HepG2 (cell line): ENCODE data around the gene CAMK2A. TPM values are rescaled to one million over a fixed set of nuclear protein-coding genes. Genes with fewer than 3 reads are reported as not detected.

Source experiments
- ATAC-seq: fragments of 200-7000 bp; cut with Tn5 transposase; 3 replicates; pipeline ENCODE4 v1.9.1; 2020; ENCODE audit warnings: mild to moderate bottlenecking, moderate library complexity
- BruUV-seq: library from RNA; stranded (reverse); fragments of 400-500 nt; replicated peaks from 2 replicates; lab custom pipeline; 2021; lab: Mats Ljungman, UMichigan
- CTCF ChIA-PET: fragments of 300-600 bp; formaldehyde crosslinking; extraction: SDS; loops from one replicate; lab custom pipeline; 2021; ENCODE audit warnings: low total read pairs, inconsistent platforms, low intra/inter-chr PET ratio; lab: Yijun Ruan, JAX
- POLR2A ChIA-PET: fragments of 350-600 bp; sonication (Branson Sonifier 250); formaldehyde crosslinking; loops from one replicate; lab custom pipeline; 2020; ENCODE audit warnings: antibody characterized with exemption, inconsistent platforms; lab: Yijun Ruan, JAX
- DNase-seq: peaks from one replicate; pipeline ENCODE4 v3.0.0-alpha.2; 2015; ENCODE audit warnings: low spot score
- FAIRE-seq: peaks from 3 replicates; lab custom pipeline; 2011; peaks lifted over from hg19 to GRCh38; lab: Jason Lieb, UNC
- H2AFZ ChIP-seq: one replicate; pipeline ENCODE4 v1.6.1; 2011; ENCODE audit warnings: low read length, inconsistent platforms
- H3K27ac ChIP-seq: fragments of 300-600 bp; 3 replicates; pipeline ENCODE4 v1.8.0; 2011; ENCODE audit warnings: mixed run types, mild to moderate bottlenecking, mixed read lengths, low read length, inconsistent platforms; ENCODE audit not compliant: insufficient read depth; ENCODE audit errors: extremely low read length
- H3K27me3 ChIP-seq, 2 experiments: fragments of 200-600 bp in 1 of 2; 2 replicates in 1 of 2; 3 replicates in 1 of 2; pipeline versions ENCODE4 v1.6.0 to v1.8.0; 2011; ENCODE audit warnings: low read length in 2 of 2, mild to moderate bottlenecking in 2 of 2, moderate library complexity in 2 of 2, inconsistent platforms in 1 of 2; ENCODE audit not compliant: insufficient read depth in 2 of 2, control insufficient read depth in 1 of 2
- H3K36me3 ChIP-seq, 2 experiments: fragments of 200-600 bp in 1 of 2; replicated peaks in 1 of 2; 2 replicates in 1 of 2; 3 replicates in 1 of 2; pipeline versions ENCODE4 v1.5.1 to v1.8.0; 2011; ENCODE audit warnings: low read length in 2 of 2, inconsistent platforms in 1 of 2; ENCODE audit not compliant: insufficient read depth in 2 of 2, control insufficient read depth in 1 of 2
- H3K4me1 ChIP-seq: 2 replicates; pipeline ENCODE4 v1.5.1; 2012; ENCODE audit warnings: low read length, inconsistent platforms; ENCODE audit not compliant: insufficient read depth
- H3K4me2 ChIP-seq: 2 replicates; pipeline ENCODE4 v1.6.0; 2011; ENCODE audit warnings: low read depth, low read length, inconsistent platforms
- H3K4me3 ChIP-seq, 3 experiments: fragments of 200-600 bp in 1 of 3; sonication (generic), shearing (Covaris generic) in 1 of 3; replicated peaks in 1 of 3; 2 replicates each; pipeline ENCODE4 v1.5.1; 2011 to 2016; ENCODE audit warnings: low read length in 3 of 3, inconsistent platforms in 2 of 3, low read depth in 2 of 3, mild to moderate bottlenecking in 2 of 3, control low read depth in 1 of 3, mixed read lengths in 1 of 3; ENCODE audit not compliant: insufficient read depth in 1 of 3
- H3K79me2 ChIP-seq: one replicate; pipeline ENCODE4 v1.6.1; 2011; ENCODE audit warnings: low read length, inconsistent platforms; ENCODE audit not compliant: insufficient read depth
- H3K9ac ChIP-seq: 2 replicates; pipeline ENCODE4 v1.6.0; 2011; ENCODE audit warnings: mild to moderate bottlenecking, low read depth, low read length, inconsistent platforms; ENCODE audit not compliant: insufficient read depth
- H3K9me3 ChIP-seq: 2 replicates; pipeline ENCODE4 v1.5.1; 2012; ENCODE audit warnings: mild to moderate bottlenecking, low read length
- H4K20me1 ChIP-seq: 2 replicates; pipeline ENCODE4 v1.6.0; 2011; ENCODE audit warnings: inconsistent platforms, mild to moderate bottlenecking, low read length, moderate library complexity; ENCODE audit not compliant: insufficient read depth
- ATF3 ChIP-seq: sonication (generic); formaldehyde crosslinking; IDR thresholded peaks from 2 replicates; pipeline ENCODE4 v1.4.0; 2020; ENCODE audit warnings: missing genetic modification reagents
- ATF7-NPFF ChIP-seq: sonication (generic); formaldehyde crosslinking; IDR thresholded peaks from 2 replicates; pipeline ENCODE4 v1.8.1; 2023; ENCODE audit warnings: mild to moderate bottlenecking, low read depth, missing genetic modification reagents, moderate library complexity
- BHLHE40 ChIP-seq: IDR thresholded peaks from 2 replicates; pipeline ENCODE4 v1.6.1; 2011; ENCODE audit warnings: low read length, improper control_type of control experiment
- CREM ChIP-seq, 2 experiments: sonication (generic) in 1 of 2; formaldehyde crosslinking in 1 of 2; IDR thresholded peaks; 2 replicates each; pipeline versions ENCODE4 v1.4.0 to v1.6.1; 2016 to 2020; ENCODE audit warnings: antibody characterized with exemption in 1 of 2, mild to moderate bottlenecking in 1 of 2, missing genetic modification reagents in 1 of 2
- HIVEP1 ChIP-seq: sonication (generic); formaldehyde crosslinking; IDR thresholded peaks from 2 replicates; pipeline ENCODE4 v1.4.0; 2020; ENCODE audit warnings: mild to moderate bottlenecking, missing genetic modification reagents
- KDM3A ChIP-seq: IDR thresholded peaks from 2 replicates; pipeline ENCODE4 v1.6.1; 2018; ENCODE audit warnings: low read depth, missing compliant biosample characterization
- RFX1 ChIP-seq: fragments of 450-650 bp; IDR thresholded peaks from 2 replicates; pipeline ENCODE4 v1.6.1; 2017
- SRY ChIP-seq: sonication (generic); formaldehyde crosslinking; IDR thresholded peaks from 2 replicates; pipeline ENCODE4 v1.8.0; 2022; ENCODE audit warnings: mild to moderate bottlenecking, missing genetic modification reagents
- TBX3 ChIP-seq: fragments of 450-650 bp; IDR thresholded peaks from 2 replicates; pipeline ENCODE4 v1.6.1; 2017; ENCODE audit warnings: antibody characterized with exemption, mild to moderate bottlenecking, inconsistent platforms, borderline replicate concordance
- U2AF1 ChIP-seq: fragments of 200-400 bp; formaldehyde crosslinking; optimal IDR thresholded peaks from 2 replicates; pipeline ENCODE3; 2017; ENCODE audit warnings: mild to moderate bottlenecking, low read depth, low read length
- ZFX ChIP-seq: sonication (generic); formaldehyde crosslinking; IDR thresholded peaks from 2 replicates; pipeline ENCODE4 v1.4.0; 2020; ENCODE audit warnings: mild to moderate bottlenecking, low read depth, missing genetic modification reagents, moderate library complexity
- ZNF136 ChIP-seq: sonication (generic); formaldehyde crosslinking; IDR thresholded peaks from 2 replicates; pipeline ENCODE4 v1.8.1; 2022; ENCODE audit warnings: low read depth, mild to moderate bottlenecking, moderate library complexity, missing genetic modification reagents
- ZNF468 ChIP-seq: sonication (generic); formaldehyde crosslinking; IDR thresholded peaks from 2 replicates; pipeline ENCODE4 v1.8.0; 2022; ENCODE audit warnings: mild to moderate bottlenecking, moderate library complexity, missing genetic modification reagents
- ZNF607 ChIP-seq: sonication (generic); formaldehyde crosslinking; IDR thresholded peaks from 2 replicates; pipeline ENCODE4 v1.5.1; 2020; ENCODE audit warnings: missing genetic modification reagents, mild to moderate bottlenecking, borderline replicate concordance
- ZNF629 ChIP-seq: sonication (generic); formaldehyde crosslinking; conservative IDR thresholded peaks from 2 replicates; pipeline ENCODE4 v1.5.0; 2020; ENCODE audit warnings: missing genetic modification reagents
- ZNF720 ChIP-seq: sonication (generic); formaldehyde crosslinking; IDR thresholded peaks from 2 replicates; pipeline ENCODE4 v1.4.0; 2020; ENCODE audit warnings: missing genetic modification reagents
- WGBS: methylation state at CpG from one replicate; pipeline ENCODE4 v1.1.6; 2017; ENCODE audit warnings: low lambda C conversion rate; 5-methylcytosine and 5-hydroxymethylcytosine counted together
- in situ Hi-C: cut with HindIII; loops from 2 replicates; pipeline ENCODE4 v1.10.0; 2017; ENCODE audit warnings: low pct_unique_long_range_greater_than_20kb; ENCODE audit not compliant: extremely low pct_ligation_motif_present
- intact Hi-C: fragments of 100-400 bp; cut with micrococcal nuclease; formaldehyde crosslinking; loops from one replicate; pipeline ENCODE4 v1.10.0; 2022; ENCODE audit not compliant: unreplicated experiment
- polyA plus RNA-seq, 8 experiments: library from polyadenylated mRNA; depleted of rRNA in 3 of 8; stranded (reverse) in 7 of 8; unstranded in 1 of 8; fragments of >200 nt; fragmentation: Illumina TruSeq in 4 of 8; extraction: Trizol in 4 of 8; gene quantifications; 2 replicates each; pipeline versions ENCODE4 v1.2.1 to v1.2.3, GENCODE V29; 2011 to 2016; ENCODE audit warnings: low read depth in 4 of 8, missing spikeins in 1 of 8, mixed read lengths in 1 of 8; ENCODE audit not compliant: insufficient read depth in 1 of 8
- total RNA-seq, 5 experiments: library from RNA; depleted of rRNA; stranded (reverse); fragments of >200 nt; fragmentation: Illumina TruSeq; extraction: Trizol; gene quantifications; 2 replicates each; pipeline ENCODE4 v1.2.3, GENCODE V29; 2016; ENCODE audit warnings: low read depth in 1 of 5
- TF ChIP-seq, protein P1 (sequence below): sonication (generic); formaldehyde crosslinking; IDR thresholded peaks from 2 replicates; pipeline ENCODE4 v1.8.1; 2022; ENCODE audit warnings: mild to moderate bottlenecking, missing genetic modification reagents
- TF ChIP-seq, protein P2 (sequence below): sonication (generic); formaldehyde crosslinking; IDR thresholded peaks from 2 replicates; pipeline ENCODE4 v1.4.0; 2020; ENCODE audit warnings: mild to moderate bottlenecking, missing genetic modification reagents

CAMK2A gene
- total and polyA plus RNA-seq, 2 of the 13 experiments (the other 11 are each of a cell fraction or from before 2014, with no cell fraction given): 0.11 TPM; not detected in 1

DNA sequence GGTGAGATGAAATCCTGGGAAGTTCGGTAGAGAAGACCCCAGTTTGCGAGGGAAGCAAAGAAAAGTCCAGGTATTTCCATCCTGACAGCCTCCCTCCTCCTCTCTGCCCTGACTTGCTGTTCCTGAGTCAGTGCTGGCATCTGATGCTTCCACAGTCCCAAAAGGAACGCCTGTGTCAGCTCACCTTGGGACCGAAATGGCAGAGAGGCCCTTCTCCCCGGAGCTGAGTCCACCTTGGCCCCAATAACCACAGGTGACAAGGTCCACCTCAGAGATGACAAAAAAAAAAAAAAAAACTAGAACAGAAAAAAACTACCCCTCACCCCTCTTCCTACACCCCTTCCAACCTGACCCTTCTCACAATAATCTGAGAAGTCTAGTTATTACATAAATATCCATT, 68.1 kb downstream of the CAMK2A start:
- Histone ChIP-seq H3K36me3 (no peaks in the 10 kb centered on the region), H3K9ac (no peak overlapping the region), H2AFZ (no peak overlapping the region), H3K4me2 (no peak overlapping the region), H3K4me3 (no peak overlapping the region), H4K20me1 (no peaks in the 10 kb centered on the region), H3K27ac (no peak overlapping the region), H3K79me2 (no peaks in the 10 kb centered on the region), H3K4me1 (peaks cover 7% of the 10 kb centered on the region), H3K9me3 (no peaks in the 10 kb centered on the region), H3K27me3 (peaks cover 1 to 51% of the 10 kb centered on the region in 2 experiments; a peak in 4 of 5 replicates)
- ATAC-seq (no peak), DNase-seq (no peak), FAIRE-seq (no peak)
- in situ Hi-C loops: no loop called here
- no TSS peak for BruUV-seq
- POLR2A ChIA-PET: no interaction called here
- intact Hi-C loops: no loop called here
- TF ChIP-seq U2AF1 (no peak), ZNF136 (CRISPR knock-in tag) (no peak), ZNF720 (CRISPR knock-in tag) (no peak), ZNF607 (no peak), SRY (CRISPR knock-in tag) (no peak), ZNF468 (no peak), TBX3 (no peak), ZFX (CRISPR knock-in tag) (no peak), BHLHE40 (no peak), ZNF629 (CRISPR knock-in tag) (no peak), ATF3 (CRISPR knock-in tag) (no peak), HIVEP1 (CRISPR knock-in tag) (no peak), ATF7-NPFF (CRISPR knock-in tag) (no peak), RFX1 (no peak), KDM3A (CRISPR knock-in tag) (no peak), CREM (IDR thresholded peaks at IDR 0.05) (no peak), CREM (CRISPR knock-in tag; IDR thresholded peaks at IDR 0.05) (no peak)
- TF ChIP-seq, protein P1, sequence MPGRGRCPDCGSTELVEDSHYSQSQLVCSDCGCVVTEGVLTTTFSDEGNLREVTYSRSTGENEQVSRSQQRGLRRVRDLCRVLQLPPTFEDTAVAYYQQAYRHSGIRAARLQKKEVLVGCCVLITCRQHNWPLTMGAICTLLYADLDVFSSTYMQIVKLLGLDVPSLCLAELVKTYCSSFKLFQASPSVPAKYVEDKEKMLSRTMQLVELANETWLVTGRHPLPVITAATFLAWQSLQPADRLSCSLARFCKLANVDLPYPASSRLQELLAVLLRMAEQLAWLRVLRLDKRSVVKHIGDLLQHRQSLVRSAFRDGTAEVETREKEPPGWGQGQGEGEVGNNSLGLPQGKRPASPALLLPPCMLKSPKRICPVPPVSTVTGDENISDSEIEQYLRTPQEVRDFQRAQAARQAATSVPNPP (CRISPR knock-in tag): no peak
- TF ChIP-seq, protein P2, sequence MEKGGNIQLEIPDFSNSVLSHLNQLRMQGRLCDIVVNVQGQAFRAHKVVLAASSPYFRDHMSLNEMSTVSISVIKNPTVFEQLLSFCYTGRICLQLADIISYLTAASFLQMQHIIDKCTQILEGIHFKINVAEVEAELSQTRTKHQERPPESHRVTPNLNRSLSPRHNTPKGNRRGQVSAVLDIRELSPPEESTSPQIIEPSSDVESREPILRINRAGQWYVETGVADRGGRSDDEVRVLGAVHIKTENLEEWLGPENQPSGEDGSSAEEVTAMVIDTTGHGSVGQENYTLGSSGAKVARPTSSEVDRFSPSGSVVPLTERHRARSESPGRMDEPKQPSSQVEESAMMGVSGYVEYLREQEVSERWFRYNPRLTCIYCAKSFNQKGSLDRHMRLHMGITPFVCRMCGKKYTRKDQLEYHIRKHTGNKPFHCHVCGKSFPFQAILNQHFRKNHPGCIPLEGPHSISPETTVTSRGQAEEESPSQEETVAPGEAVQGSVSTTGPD (CRISPR knock-in tag): no peak
- CTCF ChIA-PET: no interaction called here
- 23% methylated on average over 5 of the region's 5 CpGs for WGBS
